HG02884 (cell line): ENCODE measurements around the gene MAPK8IP2.
"Not testable (repeated sequence)": the region's sequence is repeated elsewhere in the genome, so short reads cannot be mapped to it uniquely, and the experiment has no call there.

Source experiments
- ATAC-seq: cut with Tn5 transposase; IDR thresholded peaks from one replicate; pipeline ENCODE4 v1.9.1; 2021; ENCODE audit warnings: mild to moderate bottlenecking, moderate library complexity; ENCODE audit not compliant: unreplicated experiment

The MAPK8IP2 gene

DNA sequence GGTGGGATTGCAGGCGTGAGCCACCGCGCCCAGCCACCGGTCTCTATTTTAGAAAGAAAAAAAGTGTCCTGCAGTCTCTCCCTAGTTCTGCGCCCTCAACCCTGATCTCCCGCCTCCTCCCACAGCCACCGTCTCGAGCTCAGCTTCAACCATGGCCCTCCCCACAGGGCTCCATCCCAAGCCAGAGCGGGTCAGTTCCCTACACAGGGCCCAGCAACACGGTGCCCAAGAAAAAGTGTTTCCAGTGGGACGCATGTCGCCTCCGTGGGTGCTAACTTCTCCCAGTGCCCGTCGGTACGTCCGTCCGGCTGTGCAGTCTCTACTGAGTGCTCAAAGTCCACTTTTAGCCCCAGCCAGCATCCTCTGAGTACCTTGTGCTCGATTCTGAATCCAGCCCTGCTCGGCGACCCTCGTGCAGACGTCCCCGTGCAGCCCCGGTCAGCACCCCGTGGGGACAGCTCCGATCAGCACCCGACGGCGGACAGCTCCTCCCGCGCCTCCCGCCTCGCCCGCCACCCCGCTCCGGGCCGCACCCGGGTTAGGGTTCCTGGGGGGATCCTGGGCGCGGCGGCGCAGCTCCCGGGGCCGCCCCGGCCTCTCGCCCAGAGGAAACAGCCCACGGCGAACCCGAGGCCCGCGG lies 657 bp upstream of the MAPK8IP2 start:
- no peak for ATAC-seq

- ATAC-seq = no peak
Observed at GRCh38 chr22:50600967-50601668, 525 bp downstream of the MAPK8IP2 start.

DNA sequence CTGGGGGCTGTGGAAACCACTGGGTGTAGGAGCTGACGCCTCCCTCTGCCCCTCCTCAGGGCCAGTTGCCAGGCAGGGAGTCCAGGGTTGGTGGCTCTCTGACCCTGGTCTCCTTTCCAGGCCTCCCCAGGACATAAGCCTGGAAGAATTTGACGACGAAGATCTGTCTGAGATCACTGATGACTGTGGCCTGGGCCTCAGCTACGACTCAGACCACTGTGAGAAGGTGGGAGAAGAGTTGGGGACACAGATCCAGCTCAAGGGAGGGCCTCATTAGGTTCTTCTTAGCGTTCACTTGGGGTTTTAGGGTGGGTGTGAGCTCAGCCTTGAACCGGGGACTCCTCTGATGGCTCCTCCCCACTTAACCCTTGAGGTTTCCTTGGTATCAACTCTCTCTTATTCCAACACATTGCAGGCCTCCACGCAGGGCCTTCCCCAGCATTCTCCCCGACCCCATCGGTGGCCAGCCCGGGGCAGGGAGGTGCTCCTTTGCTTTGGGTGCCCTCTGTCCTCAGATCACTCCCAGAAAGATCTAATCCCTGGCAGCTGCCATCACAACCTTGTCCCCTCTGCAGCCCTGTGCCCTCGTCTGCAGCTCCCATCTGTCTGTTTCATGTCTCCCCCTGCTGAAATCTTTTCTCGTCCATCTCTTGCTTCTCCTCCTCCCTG lies 1.2 kb downstream of the MAPK8IP2 start:
- no peak for ATAC-seq

DNA sequence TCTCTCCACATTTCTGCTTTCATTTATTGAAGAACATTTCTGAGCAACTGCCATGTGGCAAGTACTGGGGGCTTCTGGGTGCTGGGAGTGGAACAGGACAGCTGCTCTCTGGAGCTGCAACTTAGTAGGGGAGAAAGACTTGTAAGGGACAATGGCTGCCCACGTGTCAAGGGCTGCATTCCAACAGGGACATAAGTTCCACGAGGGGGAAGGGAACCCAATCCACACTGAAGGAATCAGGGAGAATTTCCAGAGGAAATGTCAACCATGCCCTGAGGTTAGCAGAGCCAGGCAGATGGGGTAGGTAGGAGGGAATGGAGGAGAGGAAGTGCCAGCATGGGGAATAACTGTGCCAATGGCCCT lies 1.7 kb downstream of the MAPK8IP2 start:
- no peak for ATAC-seq

DNA sequence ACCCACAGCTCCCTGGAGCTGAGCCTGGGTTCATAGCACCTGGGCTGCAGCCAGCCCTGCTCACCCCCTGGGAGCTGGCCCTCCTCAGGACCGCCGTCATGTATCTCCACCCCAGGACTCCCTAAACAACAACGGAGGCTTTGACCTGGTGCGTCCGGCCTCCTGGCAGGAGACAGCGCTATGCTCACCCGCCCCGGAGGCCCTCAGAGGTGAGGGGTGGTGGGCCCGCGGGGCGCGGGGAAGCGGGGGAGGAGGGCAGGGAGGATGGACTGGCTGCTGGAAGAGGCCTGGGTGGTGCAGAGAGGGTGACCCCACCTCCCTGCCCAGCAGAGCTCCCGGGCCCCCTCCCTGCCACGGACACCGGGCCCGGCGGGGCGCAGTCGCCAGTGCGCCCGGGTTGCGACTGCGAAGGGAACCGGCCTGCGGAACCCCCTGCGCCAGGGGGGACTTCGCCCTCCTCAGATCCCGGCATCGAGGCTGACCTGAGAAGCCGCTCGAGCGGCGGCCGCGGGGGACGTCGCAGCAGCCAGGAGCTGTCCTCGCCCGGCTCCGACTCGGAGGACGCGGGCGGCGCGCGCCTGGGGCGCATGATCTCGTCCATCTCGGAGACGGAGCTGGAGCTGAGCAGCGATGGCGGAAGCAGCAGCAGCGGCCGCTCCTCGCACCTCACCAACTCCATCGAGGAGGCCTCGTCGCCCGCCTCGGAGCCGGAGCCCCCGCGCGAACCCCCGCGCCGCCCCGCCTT lies 3.1 kb downstream of the MAPK8IP2 start:
- ATAC-seq = no peak

- ATAC-seq = no peak
Observed at GRCh38 chr22:50604256-50605001, 3.8 kb downstream of the MAPK8IP2 start.

DNA sequence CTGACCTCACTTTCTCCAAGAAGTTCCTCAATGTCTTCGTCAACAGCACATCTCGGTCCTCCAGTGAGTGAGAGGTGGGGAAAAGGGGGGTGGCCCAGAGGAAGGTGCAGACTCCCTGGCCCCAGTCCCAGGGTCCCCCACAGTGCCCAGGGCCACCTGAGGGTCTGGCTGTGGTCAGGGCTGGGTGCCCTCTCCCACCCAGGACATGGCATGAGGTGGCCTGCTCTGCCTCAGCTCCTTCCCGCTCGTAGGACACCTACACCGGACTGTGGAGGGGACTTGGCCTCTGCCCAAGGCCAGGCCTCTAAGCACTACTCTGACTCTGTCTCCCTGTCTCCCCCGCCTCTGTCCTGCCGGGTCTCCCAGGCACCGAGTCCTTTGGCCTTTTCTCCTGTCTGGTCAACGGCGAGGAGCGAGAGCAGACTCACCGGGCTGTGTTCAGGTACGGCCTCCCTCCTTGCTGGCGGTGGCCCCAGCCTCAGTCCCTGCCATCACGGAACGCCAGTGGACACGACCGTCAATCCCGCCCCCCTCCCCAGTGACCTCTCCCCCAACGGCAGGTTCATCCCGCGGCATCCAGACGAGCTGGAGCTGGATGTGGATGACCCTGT lies 4.5 kb downstream of the MAPK8IP2 start:
- ATAC-seq = no peak

GRCh38 chr22:50605613-50606074 lies 5.1 kb downstream of the MAPK8IP2 start:
- no peak for ATAC-seq

GRCh38 chr22:50606165-50606945 lies 5.8 kb downstream of the MAPK8IP2 start:
- no peak for ATAC-seq

- no peak for ATAC-seq
Observed at GRCh38 chr22:50606946-50607658, 6.5 kb downstream of the MAPK8IP2 start.

- ATAC-seq = no peak
Observed at GRCh38 chr22:50607659-50608020, 7.0 kb downstream of the MAPK8IP2 start.

- ATAC-seq = not testable (repeated sequence)
Observed at GRCh38 chr22:50608058-50608840, 7.7 kb downstream of the MAPK8IP2 start.

DNA sequence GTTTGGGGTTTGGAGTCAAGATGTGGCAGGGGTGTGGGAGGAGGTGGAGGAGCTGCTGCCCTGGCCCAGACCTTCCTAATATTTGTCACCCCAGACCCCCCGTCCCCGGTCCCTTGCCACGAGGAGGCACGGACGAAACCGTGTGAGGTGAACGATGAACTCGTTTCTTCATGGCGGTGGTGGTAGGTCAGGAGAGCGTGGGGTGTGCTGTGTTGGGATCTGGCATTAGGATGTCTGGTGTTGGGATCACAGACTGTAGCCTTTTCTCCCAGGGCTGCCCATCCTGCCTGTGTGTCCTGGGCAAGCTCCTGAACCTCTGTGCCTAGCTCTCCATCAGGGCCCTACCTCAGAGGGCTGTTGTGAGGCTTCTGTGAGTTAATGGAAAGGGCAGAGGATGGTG lies 8.4 kb downstream of the MAPK8IP2 start:
- no peak for ATAC-seq

- ATAC-seq = no peak
Observed at GRCh38 chr22:50609599-50609998, 9.0 kb downstream of the MAPK8IP2 start.

DNA sequence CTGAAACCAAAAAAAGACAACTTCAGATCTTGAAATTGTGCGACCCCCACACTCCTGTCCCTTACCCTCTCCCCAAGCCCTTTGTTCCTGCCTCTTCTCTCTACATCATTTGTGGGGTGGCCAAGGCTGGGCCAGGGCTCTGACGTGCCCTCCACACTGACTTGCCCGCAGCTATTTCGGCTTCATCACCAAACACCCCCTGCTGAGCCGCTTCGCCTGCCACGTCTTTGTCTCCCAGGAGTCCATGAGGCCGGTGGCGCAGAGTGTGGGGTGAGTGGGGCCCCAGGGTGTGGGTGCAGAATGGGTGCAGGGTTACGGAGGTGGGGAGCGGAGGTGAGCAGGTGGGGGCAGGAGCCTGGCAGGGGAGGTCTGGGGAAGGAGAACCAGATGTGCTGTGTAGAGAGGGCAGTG lies 9.5 kb downstream of the MAPK8IP2 start:
- ATAC-seq = no peak

DNA sequence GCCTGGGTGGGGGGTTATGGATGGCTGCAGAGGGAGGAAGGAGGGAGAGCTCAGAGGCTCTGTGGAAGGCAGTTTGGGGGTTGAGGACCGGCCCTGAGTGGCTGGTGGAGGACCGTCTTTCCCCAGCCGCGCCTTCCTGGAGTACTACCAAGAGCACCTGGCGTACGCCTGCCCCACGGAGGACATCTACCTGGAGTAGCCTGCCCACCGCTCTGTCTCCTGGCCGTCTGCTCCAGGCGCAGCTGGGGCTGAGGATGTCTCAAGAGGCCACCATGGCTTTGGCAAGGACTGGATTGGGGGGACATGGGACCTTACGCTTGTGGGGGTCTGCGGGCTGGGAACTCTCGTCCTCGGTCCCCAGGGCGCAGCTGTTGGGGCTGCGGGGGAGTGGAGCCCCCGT lies 10.0 kb downstream of the MAPK8IP2 start:
- no peak for ATAC-seq

- ATAC-seq = no peak
Observed at GRCh38 chr22:50611341-50612060, 10.9 kb downstream of the MAPK8IP2 start.

- no peak for ATAC-seq
Observed at GRCh38 chr22:50612168-50612527, 11.6 kb downstream of the MAPK8IP2 start.
